MM.1S (cell line): ENCODE data around the gene TADA2B.

ENCODE experiments used
- DNase-seq: peaks from one replicate; pipeline ENCODE4 v3.0.0-alpha.2; 2015
- H2AFZ ChIP-seq: fragments of 300-600 bp; sonication (generic); 2 replicates; pipeline ENCODE4 v1.6.0; 2016; ENCODE audit warnings: antibody characterized with exemption, low read length
- H3F3A ChIP-seq: fragments of 300-600 bp; sonication (generic); 2 replicates; pipeline ENCODE4 v1.6.1; 2016; ENCODE audit warnings: mild to moderate bottlenecking, antibody characterized with exemption, low read length, moderate library complexity, mixed read lengths; ENCODE audit not compliant: insufficient read depth
- H3K27ac ChIP-seq: fragments of 300-600 bp; sonication (generic); 2 replicates; pipeline ENCODE4 v1.5.1; 2016; ENCODE audit warnings: mild to moderate bottlenecking, low read length
- H3K27me3 ChIP-seq: fragments of 300-600 bp; sonication (generic); replicated peaks from 2 replicates; pipeline ENCODE4 v1.6.0; 2016; ENCODE audit warnings: low read length; ENCODE audit not compliant: insufficient read depth
- H3K36me3 ChIP-seq: fragments of 300-600 bp; sonication (generic); replicated peaks from 2 replicates; pipeline ENCODE4 v1.6.1; 2016; ENCODE audit warnings: mild to moderate bottlenecking, low read length, mixed read lengths; ENCODE audit not compliant: insufficient read depth
- H3K4me1 ChIP-seq: fragments of 300-600 bp; sonication (generic); 2 replicates; pipeline ENCODE4 v1.6.1; 2016; ENCODE audit warnings: low read length, mixed read lengths
- H3K4me2 ChIP-seq: fragments of 300-600 bp; sonication (generic); 2 replicates; pipeline ENCODE4 v1.6.0; 2016; ENCODE audit warnings: low read depth, low read length
- H3K4me3 ChIP-seq: fragments of 300-600 bp; sonication (generic); 2 replicates; pipeline ENCODE4 v1.5.1; 2016; ENCODE audit warnings: low read length, mixed read lengths
- H3K79me2 ChIP-seq: fragments of 300-600 bp; sonication (generic); 2 replicates; pipeline ENCODE4 v1.6.1; 2016; ENCODE audit warnings: mixed run types, low read length, mixed read lengths
- H3K9ac ChIP-seq: fragments of 300-600 bp; sonication (generic); 2 replicates; pipeline ENCODE4 v1.6.1; 2016; ENCODE audit warnings: low read length, mixed read lengths
- H3K9me2 ChIP-seq: fragments of 300-600 bp; sonication (generic); replicated peaks from 2 replicates; pipeline ENCODE4 v1.6.1; 2016; ENCODE audit warnings: mild to moderate bottlenecking, low read length, mixed read lengths; ENCODE audit not compliant: insufficient read depth
- H3K9me3 ChIP-seq: fragments of 300-600 bp; sonication (generic); replicated peaks from 2 replicates; pipeline ENCODE4 v1.6.1; 2016; ENCODE audit warnings: mild to moderate bottlenecking, low read length, mixed read lengths; ENCODE audit not compliant: insufficient read depth
- H4K20me1 ChIP-seq: fragments of 300-600 bp; sonication (generic); 2 replicates; pipeline ENCODE4 v1.6.1; 2016; ENCODE audit warnings: mild to moderate bottlenecking, low read length, moderate library complexity, mixed read lengths; ENCODE audit not compliant: insufficient read depth
- CTCF ChIP-seq: fragments of 300-600 bp; sonication (generic); IDR thresholded peaks from 2 replicates; pipeline ENCODE4 v1.5.1; 2016; ENCODE audit warnings: antibody characterized with exemption, low read length, mixed read lengths
- EZH2 ChIP-seq: fragments of 300-600 bp; sonication (generic); optimal IDR thresholded peaks from 2 replicates; pipeline ENCODE3; 2017; ENCODE audit warnings: low read depth, mild to moderate bottlenecking, antibody characterized with exemption, low read length, mixed read lengths
- EZH2phosphoT487 ChIP-seq: fragments of 300-600 bp; sonication (generic); IDR thresholded peaks from 2 replicates; pipeline ENCODE4 v1.6.1; 2018; ENCODE audit warnings: antibody characterized with exemption, low read length

The TADA2B gene

GRCh38 chr4:7015383-7016035, 27.7 kb upstream of the TADA2B start:
- Histone ChIP-seq H3K9ac (no peak overlapping the region), H3K4me2 (no peak overlapping the region), H4K20me1 (no peaks in the 10 kb centered on the region), H3K27ac (no peak overlapping the region), H3K4me1 (peaks cover 11% of the 10 kb centered on the region), H3K27me3 (no peaks in the 10 kb centered on the region), H3K79me2 (peaks cover 61% of the 10 kb centered on the region), H3K4me3 (no peak overlapping the region), H3K9me3 (no peaks in the 10 kb centered on the region), H3F3A (no peaks in the 10 kb centered on the region), H2AFZ (no peak overlapping the region), H3K9me2 (no peaks in the 10 kb centered on the region), H3K36me3 (peaks cover 24% of the 10 kb centered on the region)
- DNase-seq, result no peak
- no peak for TF ChIP-seq EZH2
- no peak for TF ChIP-seq CTCF
- no peak for TF ChIP-seq EZH2phosphoT487

GRCh38 chr4:7016086-7016485, 27.1 kb upstream of the TADA2B start:
- TF ChIP-seq CTCF (no peak), EZH2 (no peak), EZH2phosphoT487 (no peak)
- H3K27ac ChIP-seq, result no peak overlapping the region
- no peaks in the 10 kb centered on the region for H3F3A ChIP-seq
- H2AFZ ChIP-seq, result no peak overlapping the region
- H3K79me2 ChIP-seq, result peaks cover 56% of the 10 kb centered on the region
- H3K4me1 ChIP-seq, result peaks cover 11% of the 10 kb centered on the region
- H4K20me1 ChIP-seq, result no peaks in the 10 kb centered on the region
- H3K36me3 ChIP-seq, result peaks cover 21% of the 10 kb centered on the region
- DNase-seq, result no peak
- H3K4me2 ChIP-seq, result no peak overlapping the region
- no peak overlapping the region for H3K4me3 ChIP-seq
- H3K27me3 ChIP-seq, result no peaks in the 10 kb centered on the region
- no peak overlapping the region for H3K9ac ChIP-seq
- no peaks in the 10 kb centered on the region for H3K9me3 ChIP-seq
- no peaks in the 10 kb centered on the region for H3K9me2 ChIP-seq

GRCh38 chr4:7016512-7016911, 26.7 kb upstream of the TADA2B start:
- Histone ChIP-seq H3F3A (no peaks in the 10 kb centered on the region), H4K20me1 (no peaks in the 10 kb centered on the region)

More at GRCh38 chr4:7016512-7016911, 26.7 kb upstream of the TADA2B start:
- no peak overlapping the region for H2AFZ ChIP-seq
- H3K9me2 ChIP-seq, result no peaks in the 10 kb centered on the region
- no peak overlapping the region for H3K27ac ChIP-seq
- H3K4me3 ChIP-seq, result no peak overlapping the region
- no peak overlapping the region for H3K4me2 ChIP-seq
- no peak for TF ChIP-seq EZH2phosphoT487
- no peak for TF ChIP-seq CTCF
- no peak for TF ChIP-seq EZH2
- no peaks in the 10 kb centered on the region for H3K9me3 ChIP-seq
- DNase-seq, result no peak
- peaks cover 11% of the 10 kb centered on the region for H3K4me1 ChIP-seq
- H3K79me2 ChIP-seq, result peaks cover 54% of the 10 kb centered on the region
- H3K27me3 ChIP-seq, result no peaks in the 10 kb centered on the region
- H3K36me3 ChIP-seq, result peaks cover 18% of the 10 kb centered on the region
- no peak overlapping the region for H3K9ac ChIP-seq
